Panc1 (cell line): ENCODE measurements around the gene SNRNP25. TPM values are rescaled to one million over a fixed set of nuclear protein-coding genes. Genes with fewer than 3 reads are reported as not detected.

Experiments used
- ATAC-seq: fragments of 200-7000 bp; cut with Tn5 transposase; 2 replicates; pipeline ENCODE4 v1.9.1; 2020; ENCODE audit warnings: mild to moderate bottlenecking, moderate library complexity
- BruUV-seq: library from RNA; stranded (reverse); fragments of 400-500 nt; replicated peaks from 2 replicates; lab custom pipeline; 2021; lab: Mats Ljungman, UMichigan
- CTCF ChIA-PET: fragments of 300-600 bp; sonication (Branson Sonifier 250); formaldehyde crosslinking; loops from one replicate; lab custom pipeline; 2022; ENCODE audit warnings: antibody characterized with exemption; lab: Charles Lee
- POLR2A ChIA-PET: fragments of 300-600 bp; sonication (Branson Sonifier 250); formaldehyde crosslinking; loops from one replicate; lab custom pipeline; 2022; ENCODE audit warnings: antibody characterized with exemption; lab: Charles Lee
- DNase-seq: peaks from one replicate; pipeline ENCODE4 v3.0.0-alpha.2; 2010; ENCODE audit warnings: low read depth, low spot score
- H3K27ac ChIP-seq: 2 replicates; pipeline ENCODE4 v1.5.1; 2011; ENCODE audit warnings: mild to moderate bottlenecking, low read length, inconsistent platforms
- H3K27me3 ChIP-seq: fragments of 200-500 bp; sonication (Bioruptor generic); 2 replicates; pipeline ENCODE4 v1.6.0; 2014; ENCODE audit warnings: low read length, inconsistent platforms; ENCODE audit not compliant: control insufficient read depth, insufficient read depth
- H3K36me3 ChIP-seq: fragments of 200-500 bp; sonication (Bioruptor generic); 2 replicates; pipeline ENCODE4 v1.5.1; 2014; ENCODE audit warnings: inconsistent platforms, mild to moderate bottlenecking, low read length, moderate library complexity; ENCODE audit not compliant: control insufficient read depth, insufficient read depth
- H3K4me1 ChIP-seq: 2 replicates; pipeline ENCODE4 v1.5.1; 2011; ENCODE audit warnings: inconsistent platforms, mild to moderate bottlenecking, low read length, moderate library complexity; ENCODE audit not compliant: control insufficient read depth, insufficient read depth
- H3K4me3 ChIP-seq, 2 experiments: 2 replicates each; pipeline ENCODE4 v1.5.1; 2011 to 2012; ENCODE audit warnings: low read depth in 2 of 2, low read length in 2 of 2, mild to moderate bottlenecking in 2 of 2, inconsistent platforms in 1 of 2, moderate library complexity in 1 of 2
- H3K9me3 ChIP-seq: fragments of 200-500 bp; sonication (Bioruptor generic); 2 replicates; pipeline ENCODE4 v1.5.1; 2014; ENCODE audit warnings: low read depth, mild to moderate bottlenecking, inconsistent platforms, low read length, moderate library complexity; ENCODE audit not compliant: control insufficient read depth, insufficient read depth
- CTCF ChIP-seq: fragments of 450-650 bp; IDR thresholded peaks from 2 replicates; pipeline ENCODE4 v1.5.1; 2017; ENCODE audit warnings: mild to moderate bottlenecking
- POLR2AphosphoS5 ChIP-seq: IDR thresholded peaks from 2 replicates; pipeline ENCODE4 v1.6.1; 2012; ENCODE audit warnings: mild to moderate bottlenecking, low read depth, low read length, moderate library complexity
- REST ChIP-seq, 2 experiments: IDR thresholded peaks; 2 replicates each; pipeline ENCODE4 v1.6.1; 2011 to 2012; ENCODE audit warnings: low read depth in 2 of 2, control low read depth in 1 of 2, low read length in 1 of 2, mild to moderate bottlenecking in 1 of 2, moderate library complexity in 1 of 2; ENCODE audit not compliant: insufficient read depth in 1 of 2
- SIN3A ChIP-seq: IDR thresholded peaks from 2 replicates; pipeline ENCODE4 v1.6.1; 2012; ENCODE audit warnings: low read depth, mild to moderate bottlenecking, low read length, moderate library complexity, borderline replicate concordance; ENCODE audit not compliant: insufficient read depth
- TCF7L2 ChIP-seq: IDR thresholded peaks from 2 replicates; pipeline ENCODE4 v1.6.1; 2011; ENCODE audit warnings: mild to moderate bottlenecking, low read depth, low read length, inconsistent platforms
- in situ Hi-C: cut with HindIII; loops from 2 replicates; pipeline ENCODE4 v1.10.0; 2016; ENCODE audit warnings: low sequenced_read_pairs, low pct_unique_long_range_greater_than_20kb
- intact Hi-C: fragments of 100-400 bp; cut with micrococcal nuclease; formaldehyde crosslinking; loops from one replicate; pipeline ENCODE4 v1.10.0; 2022; ENCODE audit not compliant: unreplicated experiment
- total RNA-seq: library from RNA; stranded (reverse); gene quantifications from one replicate; pipeline ENCODE4 v1.2.1, GENCODE V29; 2021; ENCODE audit not compliant: unreplicated experiment

Gene SNRNP25
- total RNA-seq, 1 experiment from 2014 or later: 83.5 TPM

GRCh38 chr16:67884-68789, 14.5 kb downstream of the SNRNP25 start:
- TF ChIP-seq CTCF: no peak
- no peak for TF ChIP-seq TCF7L2
- TF ChIP-seq SIN3A: no peak
- no peak for TF ChIP-seq REST (IDR thresholded peaks at IDR 0.05; ENCODE audit: insufficient read depth in 1 of 2, low read depth in 2 of 2, low read length in 1 of 2)
- no peak for TF ChIP-seq POLR2AphosphoS5
- Histone ChIP-seq H3K4me3 (no peak overlapping the region), H3K4me1 (peaks cover 41% of the 10 kb centered on the region), H3K27me3 (no peaks in the 10 kb centered on the region), H3K9me3 (no peaks in the 10 kb centered on the region), H3K27ac (no peak overlapping the region), H3K36me3 (no peaks in the 10 kb centered on the region)
- in situ Hi-C loops (no loop called here), intact Hi-C loops (no loop called here)
- ATAC-seq: no peak
- BruUV-seq: no TSS peak
- ChIA-PET POLR2A (no interaction called here), CTCF (interaction anchor here (0.7 kb wide), 1 partner anchor 29 kb away, joined by 5 read pairs; no protein-coding TSS in a partner anchor)
- no peak for DNase-seq

GRCh38 chr16:69181-69580, 15.6 kb downstream of the SNRNP25 start:
- DNase-seq: no peak
- H3K9me3 ChIP-seq: no peaks in the 10 kb centered on the region
- in situ Hi-C loops: no loop called here
- no peak for ATAC-seq
- no peak overlapping the region for H3K4me3 ChIP-seq
- ChIA-PET CTCF (no interaction called here), POLR2A (no interaction called here)
- no peak for TF ChIP-seq SIN3A
- TF ChIP-seq POLR2AphosphoS5: no peak
- TF ChIP-seq TCF7L2: no peak
- no peak for TF ChIP-seq REST (IDR thresholded peaks at IDR 0.05; ENCODE audit: insufficient read depth in 1 of 2, low read depth in 2 of 2, low read length in 1 of 2)
- TF ChIP-seq CTCF: no peak
- intact Hi-C loops: no loop called here
- H3K36me3 ChIP-seq: no peaks in the 10 kb centered on the region
- no peaks in the 10 kb centered on the region for H3K27me3 ChIP-seq
- BruUV-seq: no TSS peak
- H3K4me1 ChIP-seq: peaks cover 51% of the 10 kb centered on the region
- H3K27ac ChIP-seq: no peak overlapping the region
